Mucosa of descending colon (tissue), 3 donors: ENCODE results near the gene NRG3. TPM values are rescaled to one million over a fixed set of nuclear protein-coding genes. Genes with fewer than 3 reads are reported as not detected.

Source experiments
- ATAC-seq: fragments of 200-7000 bp; cut with Tn5 transposase; one replicate; pipeline ENCODE4 v1.9.1; 2020; ENCODE audit warnings: mild to moderate bottlenecking, moderate library complexity
- DNase-seq, 3 donors: peaks; one replicate each; pipeline ENCODE4 v3.0.0-alpha.2; 2020
- H3K36me3 ChIP-seq: fragments of 200-600 bp; one replicate; pipeline ENCODE4 v1.8.0; 2021; ENCODE audit warnings: low read depth, mild to moderate bottlenecking
- H3K4me1 ChIP-seq: fragments of 200-600 bp; one replicate; pipeline ENCODE4 v1.8.0; 2021; ENCODE audit warnings: low read depth, mild to moderate bottlenecking
- H3K4me3 ChIP-seq: fragments of 200-600 bp; one replicate; pipeline ENCODE4 v1.8.0; 2021; ENCODE audit warnings: mild to moderate bottlenecking
- H3K9me3 ChIP-seq: fragments of 200-600 bp; one replicate; pipeline ENCODE4 v1.8.0; 2021; ENCODE audit warnings: mild to moderate bottlenecking
- intact Hi-C, 2 donors: fragments of 100-400 bp; cut with DNase I in 1 of 2; cut with micrococcal nuclease in 1 of 2; formaldehyde crosslinking; loops; one replicate each; pipeline versions ENCODE4 v1.11.0 to v1.11.1; 2022; cut with DNase I, micrococcal nuclease
- total RNA-seq, 3 donors: library from RNA; stranded (reverse); fragmentation: NEBNext Ultra II Directional in 2 of 3; extraction: Animal tissue kit (Norgen Biotek cat#: 25700) in 2 of 3; gene quantifications; one replicate each; pipeline versions ENCODE4 v1.2.1 to v1.2.4, GENCODE V29; 2021 to 2023
- TF ChIP-seq, protein P1 (sequence below): fragments of 200-600 bp; IDR thresholded peaks from one replicate; pipeline ENCODE4 v1.8.0; 2022; ENCODE audit warnings: antibody characterized with exemption, mild to moderate bottlenecking
- donor health status: DM: no; HTN: no; CAD: no; lungs with moderate emphysema.
- donor health status: DM: no; HTN: no; CAD: no.
- donor health status: DM: no; HTN: yes; CAD: no.

The NRG3 gene
- total RNA-seq, 3 donors from 2014 or later: 0.12 to 0.73 (median 0.23) TPM

DNA sequence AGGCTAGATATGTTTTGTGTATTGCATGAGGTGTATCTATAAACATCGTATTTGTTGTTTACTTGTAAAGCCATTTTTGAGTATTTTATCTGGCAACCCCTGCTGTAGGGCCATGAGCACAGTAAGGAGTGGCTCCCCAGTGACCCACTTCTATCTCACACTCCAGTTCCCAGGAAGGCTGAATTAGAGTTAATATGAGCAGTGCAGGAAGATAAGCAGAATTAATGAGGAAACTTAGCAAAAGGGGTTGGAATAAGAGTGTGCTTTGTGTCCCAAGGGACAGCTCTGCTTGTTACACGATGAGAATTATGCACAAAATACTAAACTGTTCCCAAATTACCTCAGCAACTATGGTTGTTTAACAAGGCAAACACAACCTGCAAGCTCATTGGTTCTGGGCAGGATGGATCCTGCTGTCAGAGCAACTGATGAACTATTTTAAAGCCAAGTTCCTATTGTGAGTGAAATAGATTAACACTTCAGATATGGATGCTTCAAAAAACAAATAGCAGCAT, 1005.8 kb downstream of the NRG3 start:
- DNase-seq: no peak
- H3K4me1 ChIP-seq: no peaks in the 10 kb centered on the region
- TF ChIP-seq, protein P1, sequence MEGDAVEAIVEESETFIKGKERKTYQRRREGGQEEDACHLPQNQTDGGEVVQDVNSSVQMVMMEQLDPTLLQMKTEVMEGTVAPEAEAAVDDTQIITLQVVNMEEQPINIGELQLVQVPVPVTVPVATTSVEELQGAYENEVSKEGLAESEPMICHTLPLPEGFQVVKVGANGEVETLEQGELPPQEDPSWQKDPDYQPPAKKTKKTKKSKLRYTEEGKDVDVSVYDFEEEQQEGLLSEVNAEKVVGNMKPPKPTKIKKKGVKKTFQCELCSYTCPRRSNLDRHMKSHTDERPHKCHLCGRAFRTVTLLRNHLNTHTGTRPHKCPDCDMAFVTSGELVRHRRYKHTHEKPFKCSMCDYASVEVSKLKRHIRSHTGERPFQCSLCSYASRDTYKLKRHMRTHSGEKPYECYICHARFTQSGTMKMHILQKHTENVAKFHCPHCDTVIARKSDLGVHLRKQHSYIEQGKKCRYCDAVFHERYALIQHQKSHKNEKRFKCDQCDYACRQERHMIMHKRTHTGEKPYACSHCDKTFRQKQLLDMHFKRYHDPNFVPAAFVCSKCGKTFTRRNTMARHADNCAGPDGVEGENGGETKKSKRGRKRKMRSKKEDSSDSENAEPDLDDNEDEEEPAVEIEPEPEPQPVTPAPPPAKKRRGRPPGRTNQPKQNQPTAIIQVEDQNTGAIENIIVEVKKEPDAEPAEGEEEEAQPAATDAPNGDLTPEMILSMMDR: no peak

DNA sequence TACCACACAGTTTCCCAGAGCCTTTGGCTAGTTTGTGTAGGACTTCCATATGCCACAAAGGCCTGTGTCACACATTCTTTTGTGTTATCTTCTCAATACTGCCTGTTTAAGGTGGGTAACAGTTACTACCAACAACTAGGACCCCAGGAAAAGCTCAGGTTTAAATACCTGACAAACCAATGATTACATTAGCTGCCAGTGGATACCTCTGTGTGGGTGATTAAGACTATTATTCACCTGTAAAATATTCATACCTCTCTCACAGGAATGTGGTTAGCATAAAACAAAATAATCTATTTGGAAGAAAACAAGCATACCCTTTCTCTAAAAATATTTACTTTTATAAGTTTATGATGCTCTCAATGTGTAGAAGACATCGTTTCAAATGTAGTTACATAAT, 1007.7 kb downstream of the NRG3 start:
- H3K36me3 ChIP-seq: no peaks in the 10 kb centered on the region
- no peak overlapping the region for H3K4me3 ChIP-seq
- no peaks in the 10 kb centered on the region for H3K4me1 ChIP-seq
- TF ChIP-seq, protein P1: no peak
- intact Hi-C loops: no loop called here
- H3K9me3 ChIP-seq: no peaks in the 10 kb centered on the region
- no peak for ATAC-seq
- no peak for DNase-seq

More for the DNA sequence above, 1005.8 kb downstream of the NRG3 start:
- H3K36me3 ChIP-seq: no peaks in the 10 kb centered on the region
- intact Hi-C loops: no loop called here
- no peak for ATAC-seq
- no peak overlapping the region for H3K4me3 ChIP-seq
- H3K9me3 ChIP-seq: no peaks in the 10 kb centered on the region

DNA sequence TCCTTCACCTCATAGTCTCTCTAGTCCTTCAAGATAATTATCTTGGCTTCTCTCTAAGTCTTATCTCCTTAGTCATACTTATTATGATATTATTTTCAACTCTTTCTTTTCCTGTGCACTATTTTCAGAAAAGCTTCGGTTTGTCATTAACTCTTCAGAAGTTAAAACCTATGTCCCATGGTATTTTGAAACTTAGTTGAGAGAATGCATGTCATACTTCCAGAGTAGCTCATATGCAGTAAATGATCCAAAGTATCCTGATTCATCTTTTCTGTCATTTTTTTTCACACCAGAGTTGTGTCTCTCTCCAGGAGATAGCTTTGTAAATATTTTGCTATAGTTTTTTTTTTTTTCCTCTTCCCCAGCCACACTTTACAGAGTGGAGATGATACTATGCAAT, 1008.6 kb downstream of the NRG3 start:
- Histone ChIP-seq H3K36me3 (no peaks in the 10 kb centered on the region), H3K9me3 (no peaks in the 10 kb centered on the region), H3K4me3 (no peak overlapping the region), H3K4me1 (no peaks in the 10 kb centered on the region)
- no peak for DNase-seq
- intact Hi-C loops: no loop called here
- no peak for ATAC-seq
- TF ChIP-seq, protein P1: no peak

DNA sequence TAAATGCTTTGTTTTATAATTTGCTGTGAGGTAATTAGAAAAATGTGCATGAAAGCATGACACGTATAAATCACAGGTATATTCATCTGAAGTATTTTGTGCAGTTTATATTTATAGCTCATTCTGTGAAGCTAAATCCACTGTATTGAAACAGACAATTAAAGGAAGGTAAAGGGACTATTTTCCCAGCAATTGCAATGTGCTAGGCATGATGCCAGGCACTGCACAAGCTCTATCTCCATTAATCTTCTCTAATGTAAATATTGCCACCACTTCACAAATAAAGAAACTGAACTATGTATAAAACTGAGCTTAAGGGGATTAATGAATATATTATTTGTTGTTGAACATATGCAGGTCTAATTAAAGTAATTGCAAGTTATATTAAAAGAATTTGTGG, 1012.5 kb downstream of the NRG3 start:
- DNase-seq (no peak), ATAC-seq (no peak)
- H3K9me3 ChIP-seq: no peaks in the 10 kb centered on the region
- no peaks in the 10 kb centered on the region for H3K4me1 ChIP-seq
- TF ChIP-seq, protein P1: no peak
- H3K4me3 ChIP-seq: no peak overlapping the region
- intact Hi-C loops: no loop called here
- H3K36me3 ChIP-seq: no peaks in the 10 kb centered on the region

DNA sequence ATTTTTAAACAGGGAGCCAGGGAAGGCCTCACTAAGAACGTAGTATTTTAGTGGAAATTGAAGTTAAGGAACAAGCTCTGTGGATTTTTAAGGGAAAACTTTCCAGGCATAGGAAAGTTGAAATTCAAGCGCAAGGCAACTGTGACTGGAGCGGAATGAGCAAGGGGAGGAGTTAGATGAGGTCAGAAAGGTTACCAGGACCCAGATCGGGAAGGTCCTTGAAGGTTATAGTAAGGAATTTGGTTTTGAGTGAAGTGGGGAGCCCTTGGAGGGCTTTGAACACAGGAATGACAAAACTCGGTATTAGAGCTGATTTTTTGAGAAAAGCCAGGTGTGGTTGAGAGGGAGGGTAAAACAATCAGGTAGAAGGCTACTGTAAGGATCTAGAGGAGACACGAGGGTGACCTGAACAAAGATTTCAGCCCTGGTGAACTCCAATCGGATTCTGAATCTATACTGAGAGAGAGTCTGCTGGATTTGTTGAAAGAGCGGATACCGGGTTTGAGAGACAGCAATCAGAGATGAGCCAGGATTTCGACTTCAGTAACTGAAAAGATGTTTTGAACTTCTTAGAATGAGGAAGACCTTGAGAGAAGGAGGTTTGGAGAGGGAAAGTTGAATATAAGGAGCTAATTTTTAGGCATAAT, 1013.9 kb downstream of the NRG3 start:
- H3K9me3 ChIP-seq: no peaks in the 10 kb centered on the region
- intact Hi-C loops: no loop called here
- no peaks in the 10 kb centered on the region for H3K36me3 ChIP-seq
- no peak for DNase-seq
- ATAC-seq: no peak
- H3K4me1 ChIP-seq: no peaks in the 10 kb centered on the region
- TF ChIP-seq, protein P1: no peak
- H3K4me3 ChIP-seq: no peak overlapping the region
